Parathyroid adenoma (tissue), 2 donors: ENCODE measurements around the gene LARGE2.

Experiments
- H2AFZ ChIP-seq: fragments of 300-600 bp; sonication (generic); one replicate; pipeline ENCODE4 v1.7.0; 2017; ENCODE audit warnings: antibody characterized with exemption, mild to moderate bottlenecking
- H3K27ac ChIP-seq: fragments of 300-600 bp; sonication (generic); one replicate; pipeline ENCODE4 v1.7.0; 2017
- H3K27me3 ChIP-seq: fragments of 300-600 bp; sonication (generic); one replicate; pipeline ENCODE4 v1.7.0; 2017; ENCODE audit warnings: low read length; ENCODE audit not compliant: control insufficient read depth, insufficient read depth
- H3K36me3 ChIP-seq: fragments of 300-600 bp; sonication (generic); one replicate; pipeline ENCODE4 v1.7.0; 2017; ENCODE audit warnings: low read length; ENCODE audit not compliant: control insufficient read depth, insufficient read depth
- H3K4me1 ChIP-seq: fragments of 300-600 bp; sonication (generic); one replicate; pipeline ENCODE4 v1.7.0; 2017; ENCODE audit warnings: control low read depth
- H3K4me2 ChIP-seq: fragments of 300-600 bp; sonication (generic); one replicate; pipeline ENCODE4 v1.7.0; 2017; ENCODE audit warnings: low read length
- H3K4me3 ChIP-seq: fragments of 300-600 bp; sonication (generic); one replicate; pipeline ENCODE4 v1.7.0; 2017; ENCODE audit warnings: low read depth, low read length
- H3K79me2 ChIP-seq: fragments of 300-600 bp; sonication (generic); one replicate; pipeline ENCODE4 v1.7.0; 2017; ENCODE audit warnings: control low read depth
- H3K9ac ChIP-seq: fragments of 300-600 bp; sonication (generic); one replicate; pipeline ENCODE4 v1.7.0; 2017; ENCODE audit warnings: mild to moderate bottlenecking
- H3K9me3 ChIP-seq: fragments of 300-600 bp; sonication (generic); one replicate; pipeline ENCODE4 v1.7.0; 2017; ENCODE audit warnings: low read length; ENCODE audit not compliant: control insufficient read depth
- CTCF ChIP-seq: fragments of 300-600 bp; sonication (generic); IDR thresholded peaks from one replicate; pipeline ENCODE4 v1.7.0; 2017; ENCODE audit warnings: antibody characterized with exemption, mild to moderate bottlenecking
- donor health status: primary hyperparathyroidism.

LARGE2 gene

GRCh38 chr11:45894555-45895247, 27.8 kb upstream of the LARGE2 start:
- Histone ChIP-seq H3K4me3 (no peak overlapping the region), H3K4me1 (peaks cover 27% of the 10 kb centered on the region), H3K9ac (no peak overlapping the region), H3K27ac (no peak overlapping the region), H3K79me2 (peaks cover 5% of the 10 kb centered on the region), H2AFZ (no peak overlapping the region), H3K36me3 (no peaks in the 10 kb centered on the region), H3K27me3 (no peaks in the 10 kb centered on the region), H3K9me3 (no peaks in the 10 kb centered on the region), H3K4me2 (no peak overlapping the region)
- no peak for TF ChIP-seq CTCF

DNA sequence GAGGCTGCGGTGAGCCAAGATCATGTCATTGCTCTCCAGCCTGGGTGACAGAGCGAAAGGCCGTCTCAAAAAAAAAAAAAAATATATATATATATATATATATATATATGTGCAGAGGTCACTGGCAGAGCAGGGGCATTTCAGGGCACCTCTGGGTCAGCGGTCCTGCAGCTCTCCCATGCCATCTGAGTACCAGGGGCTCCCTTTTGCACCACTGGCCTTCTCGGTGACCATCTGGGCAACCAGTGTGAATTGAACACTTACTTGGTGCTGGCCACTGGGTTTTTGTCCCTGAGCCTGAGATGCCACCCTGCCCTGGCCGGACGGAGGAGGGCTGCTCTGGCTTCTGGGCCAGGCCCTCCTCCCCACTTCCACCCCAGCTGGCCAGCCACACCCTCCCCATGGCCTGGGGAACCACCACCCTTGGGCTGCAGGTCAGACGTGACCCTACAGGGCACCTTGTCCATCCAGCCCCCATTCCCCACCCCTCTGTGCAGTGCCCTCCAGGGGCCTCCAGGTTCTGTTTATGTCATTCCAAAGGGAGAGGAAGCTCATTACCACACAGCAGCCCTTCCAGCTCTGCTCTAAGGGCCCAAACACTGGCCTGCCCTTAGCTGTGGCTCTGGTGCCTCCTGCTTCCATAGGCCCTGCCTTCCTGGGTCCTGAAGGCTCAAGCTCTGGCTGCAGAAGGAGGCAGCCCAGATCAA, 26.8 kb upstream of the LARGE2 start:
- no peak overlapping the region for H3K4me3 ChIP-seq

DNA sequence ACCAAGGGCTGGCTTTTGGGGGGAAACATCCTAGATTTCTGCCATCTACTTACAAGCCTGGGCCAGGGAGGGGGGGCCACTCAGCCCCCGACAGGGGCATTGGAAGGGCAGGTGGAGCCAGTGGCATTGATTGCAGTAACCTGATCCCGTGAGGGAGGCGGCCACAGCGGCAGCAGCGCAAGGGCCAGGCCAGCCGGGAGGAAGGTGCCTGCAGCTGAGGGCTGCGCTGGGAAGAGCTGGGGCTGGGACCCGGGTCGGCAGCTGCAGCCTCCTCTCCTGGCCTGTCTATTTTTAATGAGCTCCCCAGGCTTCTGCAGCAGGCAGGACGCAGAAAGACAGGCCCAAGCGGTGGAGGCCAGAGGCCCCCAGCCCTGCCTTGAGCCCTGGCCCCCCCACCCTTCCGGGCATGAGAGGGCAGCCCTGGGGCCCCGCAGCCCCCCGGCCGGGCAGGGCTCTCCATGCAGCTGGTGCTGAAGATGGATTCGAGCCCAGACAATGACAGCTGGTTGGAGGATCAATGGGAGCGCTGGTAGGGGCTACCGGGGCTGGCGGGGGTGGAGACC, 26.0 kb upstream of the LARGE2 start:
- H3K36me3 ChIP-seq: no peaks in the 10 kb centered on the region
- H3K27ac ChIP-seq: peak overlapping the region; percentile 62
- H3K4me3 ChIP-seq: no peak overlapping the region
- H3K4me1 ChIP-seq: peaks cover 27% of the 10 kb centered on the region
- no peaks in the 10 kb centered on the region for H3K27me3 ChIP-seq
- no peak overlapping the region for H3K9ac ChIP-seq
- H3K79me2 ChIP-seq: peaks cover 5% of the 10 kb centered on the region
- H3K4me2 ChIP-seq: no peak overlapping the region
- no peak for TF ChIP-seq CTCF
- no peaks in the 10 kb centered on the region for H3K9me3 ChIP-seq
- H2AFZ ChIP-seq: no peak overlapping the region

More for the DNA sequence above, 26.8 kb upstream of the LARGE2 start:
- peaks cover 5% of the 10 kb centered on the region for H3K79me2 ChIP-seq
- no peak for TF ChIP-seq CTCF
- no peaks in the 10 kb centered on the region for H3K9me3 ChIP-seq
- no peaks in the 10 kb centered on the region for H3K27me3 ChIP-seq
- H3K4me2 ChIP-seq: no peak overlapping the region
- peak overlapping the region; percentile 62 for H3K27ac ChIP-seq
- no peak overlapping the region for H2AFZ ChIP-seq
- no peaks in the 10 kb centered on the region for H3K36me3 ChIP-seq
- H3K4me1 ChIP-seq: peaks cover 27% of the 10 kb centered on the region
- no peak overlapping the region for H3K9ac ChIP-seq

GRCh38 chr11:45897556-45897955, 24.9 kb upstream of the LARGE2 start:
- no peaks in the 10 kb centered on the region for H3K9me3 ChIP-seq
- no peak overlapping the region for H3K4me2 ChIP-seq
- H2AFZ ChIP-seq: no peak overlapping the region
- H3K36me3 ChIP-seq: no peaks in the 10 kb centered on the region
- no peak overlapping the region for H3K27ac ChIP-seq
- H3K4me1 ChIP-seq: peaks cover 27% of the 10 kb centered on the region
- H3K27me3 ChIP-seq: no peaks in the 10 kb centered on the region
- H3K79me2 ChIP-seq: peaks cover 5% of the 10 kb centered on the region
- no peak overlapping the region for H3K4me3 ChIP-seq
- no peak for TF ChIP-seq CTCF
- H3K9ac ChIP-seq: no peak overlapping the region
